HG03469 (cell line): ENCODE results near the gene KRTAP12-2.
"Not testable (repeated sequence)": the region's sequence is repeated elsewhere in the genome, so short reads cannot be mapped to it uniquely, and the experiment has no call there.

ENCODE experiments used
- ATAC-seq: cut with Tn5 transposase; IDR thresholded peaks from one replicate; pipeline ENCODE4 v1.9.1; 2021; ENCODE audit warnings: mild to moderate bottlenecking, moderate library complexity, moderate number of reproducible peaks; ENCODE audit not compliant: unreplicated experiment

KRTAP12-2 gene

DNA sequence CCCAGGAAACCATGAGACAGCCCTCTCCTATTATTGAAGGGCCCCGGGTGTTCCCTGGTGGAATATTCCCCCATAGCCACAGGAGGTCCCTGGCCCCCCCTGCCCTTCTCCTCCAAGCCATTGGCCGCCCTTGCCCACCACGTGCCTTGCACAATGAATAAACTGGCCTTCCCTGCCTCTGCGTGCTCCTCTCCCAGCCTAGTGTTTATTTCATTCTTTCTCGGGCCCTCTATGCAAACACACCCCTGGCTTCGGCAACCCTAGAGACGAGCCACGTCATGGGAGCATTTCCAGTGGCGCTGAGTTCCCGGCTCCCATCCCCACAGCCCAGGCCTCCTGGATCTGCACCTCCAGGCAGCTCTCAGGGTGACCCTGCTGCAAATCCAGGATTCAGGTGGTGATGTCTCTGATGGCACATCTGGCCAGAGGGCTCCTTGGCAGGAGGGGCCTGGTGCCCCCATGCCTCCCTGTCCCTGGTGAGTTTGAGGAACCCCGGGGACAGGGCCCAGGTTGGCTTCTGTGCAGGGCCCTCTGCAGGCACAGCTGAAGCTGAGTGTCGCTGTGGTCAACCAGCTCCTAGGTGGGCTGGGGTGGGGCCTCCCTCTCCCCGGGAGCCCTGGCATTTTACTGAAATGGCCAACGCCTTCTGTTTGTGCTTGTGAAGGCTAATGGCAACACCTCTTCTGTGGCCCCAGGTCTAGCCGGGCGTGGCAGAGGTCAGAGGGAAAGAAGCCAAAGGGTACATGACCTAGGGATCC lies 36.4 kb upstream of the KRTAP12-2 start:
- ATAC-seq, result no peak

DNA sequence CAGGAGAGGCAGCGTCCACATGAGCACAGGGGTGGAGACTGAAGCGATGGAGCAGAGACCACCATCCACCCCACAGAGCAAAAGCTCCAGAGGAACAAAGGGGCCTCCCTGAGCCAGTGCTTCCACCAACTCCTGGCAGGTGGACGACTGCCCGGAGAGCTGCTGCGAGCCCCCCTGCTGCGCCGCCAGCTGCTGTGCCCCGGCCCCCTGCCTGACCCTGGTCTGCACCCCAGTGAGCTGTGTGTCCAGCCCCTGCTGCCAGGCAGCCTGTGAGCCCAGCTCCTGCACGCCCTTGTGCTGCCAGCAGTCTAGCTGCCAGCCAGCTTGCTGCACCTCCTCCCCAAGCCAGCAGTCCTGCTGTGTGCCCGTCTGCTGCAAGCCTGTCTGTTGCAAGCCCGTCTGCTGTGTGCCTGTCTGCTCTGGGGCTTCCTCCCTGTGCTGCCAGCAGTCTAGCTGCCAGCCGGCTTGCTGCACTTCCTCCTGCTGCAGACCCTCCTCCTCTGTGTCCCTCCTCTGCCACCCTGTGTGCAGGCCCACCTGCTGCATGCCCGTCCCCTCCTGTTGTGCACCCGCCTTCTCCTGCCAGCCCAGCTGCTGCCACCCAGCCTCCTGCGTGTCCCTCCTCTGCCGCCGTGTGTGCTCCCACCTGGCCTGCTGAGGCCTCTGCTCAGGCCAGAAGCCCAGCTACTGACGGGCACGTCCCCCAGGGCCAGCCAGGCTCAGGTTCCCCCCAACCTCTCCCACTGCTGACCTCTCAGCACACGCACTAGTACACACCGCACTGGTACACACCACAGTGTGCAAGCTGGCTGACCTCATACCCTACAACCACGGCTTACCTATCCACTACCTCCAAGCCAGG lies 35.6 kb upstream of the KRTAP12-2 start:
- no peak for ATAC-seq

DNA sequence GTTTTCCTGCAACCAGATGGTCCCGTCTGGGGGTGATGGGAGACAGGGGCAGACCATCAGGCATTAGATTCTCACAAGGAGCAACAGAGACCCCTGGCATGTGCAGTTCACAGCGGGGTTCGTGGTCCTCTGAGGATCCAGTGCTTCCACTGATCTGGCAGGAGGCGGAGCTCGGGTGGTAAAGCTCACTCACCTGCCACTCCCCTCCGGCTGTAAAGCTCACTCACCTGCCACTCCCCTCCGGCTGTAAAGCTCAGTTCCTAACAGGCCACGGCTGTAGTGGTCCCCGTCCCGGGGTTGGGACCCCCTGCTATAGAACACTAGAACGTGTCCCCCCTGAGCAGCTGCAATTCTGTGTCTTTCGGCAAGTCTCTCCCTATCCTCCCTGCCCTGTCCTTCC lies 34.8 kb upstream of the KRTAP12-2 start:
- ATAC-seq, result no peak

DNA sequence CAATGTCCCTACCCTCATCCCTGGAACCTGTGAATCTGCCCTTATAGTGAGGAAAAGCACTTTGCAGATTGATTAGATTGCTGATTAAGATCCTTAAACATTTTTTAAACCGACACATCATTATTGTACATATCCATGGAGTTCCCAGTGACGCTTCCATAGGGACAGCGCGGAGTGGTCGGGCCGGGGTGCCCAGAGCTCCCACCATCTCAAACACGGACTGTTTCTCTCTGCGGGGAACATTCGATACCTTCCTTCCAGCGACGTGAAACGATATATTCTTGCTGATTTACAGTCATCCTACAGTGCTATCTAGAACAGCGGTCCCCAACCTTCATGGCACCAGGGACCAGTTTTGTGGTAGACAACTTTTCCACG lies 34.3 kb upstream of the KRTAP12-2 start:
- no peak for ATAC-seq

DNA sequence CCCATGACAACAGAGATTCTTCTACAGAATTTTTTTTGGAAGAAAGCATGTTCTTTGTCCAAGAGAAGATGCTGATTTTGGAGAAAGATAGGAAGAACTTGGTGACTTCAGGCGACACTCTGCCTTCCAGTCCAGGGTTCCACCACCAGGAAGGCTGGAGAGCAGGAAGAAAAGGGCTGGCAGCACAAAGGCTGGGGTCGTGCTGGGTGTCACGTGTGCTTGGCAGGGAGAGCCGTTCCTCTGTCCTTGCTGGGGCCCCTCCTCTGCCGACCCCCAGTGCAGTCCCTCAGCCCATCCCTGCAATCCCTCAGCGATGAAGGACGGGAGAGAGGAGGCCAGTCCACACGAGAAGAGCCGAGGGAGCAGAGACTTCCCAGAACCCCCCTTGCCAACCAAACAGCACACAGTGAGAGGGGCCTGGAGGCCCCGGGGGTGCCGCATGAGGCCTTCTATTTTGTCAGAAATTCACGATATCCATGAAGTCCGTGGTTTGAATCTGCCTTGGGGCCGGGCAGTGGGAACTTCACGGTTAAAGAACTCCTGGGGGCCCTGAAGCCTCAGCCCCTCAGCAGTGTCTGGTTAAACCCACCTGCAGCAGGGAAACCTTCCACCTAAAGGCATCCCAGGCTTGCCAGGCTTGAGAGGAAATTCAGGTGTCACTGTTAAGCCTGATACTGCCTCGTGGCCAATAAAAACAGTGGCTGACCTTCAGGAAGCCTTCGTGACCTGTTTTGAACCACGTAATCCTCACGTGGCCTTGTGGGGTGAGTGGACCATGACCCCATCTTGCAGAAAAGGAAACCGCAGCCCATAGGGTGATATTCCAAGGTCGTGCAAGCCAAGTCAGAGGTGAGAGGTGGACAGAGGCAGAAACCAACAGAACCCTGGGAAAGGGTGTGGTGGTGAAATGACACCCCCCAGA lies 33.6 kb upstream of the KRTAP12-2 start:
- no peak for ATAC-seq

DNA sequence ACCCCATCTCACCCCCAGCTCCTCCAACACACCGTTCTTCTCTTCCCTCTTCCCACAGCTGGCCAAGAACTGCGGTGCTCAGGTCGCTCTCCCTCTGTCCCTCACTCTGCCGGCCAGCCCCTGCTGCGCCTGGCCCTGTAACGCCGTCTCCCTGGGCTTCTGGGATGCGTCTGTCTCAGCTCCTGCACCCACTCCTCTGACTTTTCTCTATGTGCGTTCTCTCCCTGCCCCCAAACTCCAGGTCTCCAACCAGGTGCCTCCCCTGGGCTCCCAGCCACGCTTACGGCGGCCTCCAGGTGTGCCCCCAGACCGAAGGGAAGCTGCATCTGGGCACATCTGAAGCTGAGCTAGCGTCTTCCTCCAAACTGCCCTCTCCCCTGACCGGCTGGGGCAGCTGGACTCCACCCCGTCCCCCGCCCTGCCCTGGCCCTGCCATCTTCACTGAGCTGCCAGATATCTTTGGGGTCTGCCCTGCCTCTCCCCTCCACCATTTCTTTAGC lies 32.8 kb upstream of the KRTAP12-2 start:
- no peak for ATAC-seq

DNA sequence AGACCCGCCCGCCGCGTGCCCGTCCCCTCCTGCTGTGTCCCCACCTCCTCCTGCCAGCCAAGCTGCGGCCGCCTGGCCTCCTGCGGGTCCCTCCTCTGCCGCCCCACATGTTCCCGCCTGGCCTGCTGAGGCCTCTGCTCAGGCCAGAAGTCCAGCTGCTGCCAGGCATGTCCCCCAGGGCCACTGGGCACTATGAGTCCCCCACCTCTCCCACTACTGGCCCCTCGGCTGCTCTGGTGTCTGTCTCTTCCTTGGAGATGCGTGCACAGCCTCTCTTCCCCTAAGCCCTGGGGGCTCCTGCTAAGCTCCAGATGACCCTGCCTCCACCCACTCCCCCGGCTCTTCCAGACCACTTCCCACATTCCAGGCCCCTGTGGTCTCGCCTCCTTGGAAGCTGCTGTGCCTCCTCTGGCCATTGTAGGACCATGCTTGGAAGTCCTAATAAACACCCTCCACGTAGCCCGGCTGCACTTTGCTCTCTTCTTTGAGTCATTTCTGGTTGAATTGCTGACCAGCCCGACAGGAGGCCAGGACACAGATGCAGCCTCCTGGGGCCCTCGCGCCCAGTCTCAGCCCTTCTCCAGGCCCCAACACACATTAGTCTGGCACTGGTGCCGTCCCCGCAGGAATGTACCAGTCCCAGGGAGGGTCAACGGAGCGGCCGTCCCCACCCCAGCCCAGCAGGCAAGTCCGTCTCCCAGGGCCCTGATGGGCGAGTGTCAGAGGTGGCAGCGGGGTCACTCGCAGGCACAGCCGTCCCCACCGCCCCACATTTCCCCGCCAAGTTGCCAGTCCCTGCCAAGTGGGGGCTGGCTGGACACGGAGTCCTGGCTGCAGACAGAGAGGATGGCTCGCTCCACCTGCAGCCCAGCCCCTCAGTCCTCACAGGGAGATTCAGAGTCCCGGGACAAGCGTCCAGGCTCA lies 31.3 kb upstream of the KRTAP12-2 start:
- no peak for ATAC-seq

DNA sequence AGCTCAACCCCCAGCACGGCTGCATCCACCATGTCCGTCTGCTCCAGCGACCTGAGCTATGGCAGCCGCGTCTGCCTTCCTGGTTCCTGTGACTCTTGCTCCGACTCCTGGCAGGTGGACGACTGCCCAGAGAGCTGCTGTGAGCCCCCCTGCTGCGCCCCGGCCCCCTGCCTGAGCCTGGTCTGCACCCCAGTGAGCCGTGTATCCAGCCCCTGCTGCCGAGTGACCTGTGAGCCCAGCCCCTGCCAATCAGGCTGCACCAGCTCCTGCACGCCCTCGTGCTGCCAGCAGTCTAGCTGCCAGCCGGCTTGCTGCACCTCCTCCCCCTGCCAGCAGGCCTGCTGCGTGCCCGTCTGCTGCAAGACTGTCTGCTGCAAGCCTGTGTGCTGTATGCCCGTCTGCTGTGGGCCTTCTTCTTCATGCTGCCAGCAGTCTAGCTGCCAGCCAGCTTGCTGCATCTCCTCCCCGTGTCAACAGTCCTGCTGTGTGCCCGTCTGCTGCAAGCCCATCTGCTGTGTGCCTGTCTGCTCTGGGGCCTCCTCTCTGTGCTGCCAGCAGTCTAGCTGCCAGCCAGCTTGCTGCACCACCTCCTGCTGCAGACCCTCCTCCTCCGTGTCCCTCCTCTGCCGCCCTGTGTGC lies 30.6 kb upstream of the KRTAP12-2 start, which contains the start of gene KRTAP10-12:
Gene KRTAP10-12 (plus strand): TSS at position 1 of the 639 bp plus-strand sequence. CDS start 30 bp downstream, at position 31.
- not testable (repeated sequence) for ATAC-seq

DNA sequence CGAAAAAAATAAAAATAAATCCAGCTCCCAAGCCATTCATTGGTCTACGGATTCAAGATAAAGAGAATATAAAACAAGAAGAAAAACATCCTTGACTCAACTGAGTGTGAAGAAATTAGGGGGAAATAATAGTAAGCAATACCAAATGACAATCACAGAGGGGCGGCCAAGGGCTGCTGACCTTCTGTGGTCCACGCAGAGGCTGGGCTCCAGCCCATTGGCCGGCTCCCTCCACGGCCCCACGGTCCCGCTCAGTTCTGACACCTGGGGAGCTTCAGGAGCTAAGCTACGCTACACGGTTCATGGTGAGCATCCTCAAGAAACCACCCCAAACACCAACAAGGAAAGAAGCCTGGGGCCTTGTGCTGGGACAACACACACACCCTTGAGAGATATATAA lies 29.8 kb upstream of the KRTAP12-2 start:
- ATAC-seq, result no peak

DNA sequence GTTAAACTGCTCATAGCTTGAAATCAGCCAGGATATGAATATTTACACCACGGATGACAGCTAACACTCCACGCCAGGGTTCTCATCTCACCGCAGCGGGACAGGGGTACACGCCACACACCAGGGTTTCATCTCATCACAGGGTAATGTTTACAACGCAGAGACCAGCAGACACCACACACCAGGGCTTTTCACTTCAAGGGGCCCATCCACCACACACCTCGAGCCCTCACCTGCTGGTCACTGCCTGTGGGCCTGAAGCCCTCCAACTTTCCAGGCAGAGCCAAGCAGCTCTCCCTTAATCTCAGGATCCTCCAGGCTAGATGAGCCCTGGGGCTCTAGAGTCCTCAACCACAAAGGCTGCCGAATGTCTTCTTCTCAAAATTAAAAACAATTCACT lies 28.9 kb upstream of the KRTAP12-2 start:
- ATAC-seq, result no peak

DNA sequence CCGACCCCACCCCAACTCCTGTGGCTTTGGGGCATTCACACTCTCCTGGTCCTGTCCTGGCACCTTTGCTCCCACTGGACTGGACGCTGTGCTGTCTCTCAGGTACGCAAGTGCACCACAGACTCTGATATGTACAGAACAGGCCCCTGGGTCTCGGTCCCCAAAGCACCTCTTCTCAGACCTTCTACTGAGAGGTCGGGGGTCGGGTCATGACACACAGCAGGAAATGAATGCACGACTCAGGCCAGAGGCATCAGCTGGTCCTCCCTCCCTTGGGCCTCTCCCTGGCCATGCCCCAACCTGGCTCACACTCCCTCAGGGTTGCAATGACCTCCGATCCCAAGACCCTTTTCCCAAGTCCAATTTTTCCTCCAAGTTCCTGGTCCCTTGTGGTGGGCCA lies 28.5 kb upstream of the KRTAP12-2 start:
- no peak for ATAC-seq

DNA sequence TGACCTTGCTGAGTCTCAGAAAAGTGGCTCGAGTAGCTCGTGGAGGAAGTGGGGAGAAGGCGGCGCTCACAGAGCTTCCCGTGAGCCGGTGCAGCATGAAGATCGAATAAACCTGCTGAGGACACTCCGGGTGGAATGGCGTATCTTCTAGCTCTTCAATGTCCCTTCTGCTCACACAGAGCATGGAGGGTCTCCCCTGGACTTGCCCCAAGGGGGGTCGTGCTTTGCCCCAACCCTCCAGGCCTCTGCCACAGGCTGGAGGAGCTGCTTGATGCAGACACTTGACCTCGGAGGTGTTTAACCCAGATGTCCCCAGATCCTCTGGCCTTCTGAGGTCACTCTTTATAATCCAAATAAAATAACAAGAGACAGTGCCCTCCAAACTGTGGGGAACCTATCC lies 28.0 kb upstream of the KRTAP12-2 start:
- no peak for ATAC-seq

DNA sequence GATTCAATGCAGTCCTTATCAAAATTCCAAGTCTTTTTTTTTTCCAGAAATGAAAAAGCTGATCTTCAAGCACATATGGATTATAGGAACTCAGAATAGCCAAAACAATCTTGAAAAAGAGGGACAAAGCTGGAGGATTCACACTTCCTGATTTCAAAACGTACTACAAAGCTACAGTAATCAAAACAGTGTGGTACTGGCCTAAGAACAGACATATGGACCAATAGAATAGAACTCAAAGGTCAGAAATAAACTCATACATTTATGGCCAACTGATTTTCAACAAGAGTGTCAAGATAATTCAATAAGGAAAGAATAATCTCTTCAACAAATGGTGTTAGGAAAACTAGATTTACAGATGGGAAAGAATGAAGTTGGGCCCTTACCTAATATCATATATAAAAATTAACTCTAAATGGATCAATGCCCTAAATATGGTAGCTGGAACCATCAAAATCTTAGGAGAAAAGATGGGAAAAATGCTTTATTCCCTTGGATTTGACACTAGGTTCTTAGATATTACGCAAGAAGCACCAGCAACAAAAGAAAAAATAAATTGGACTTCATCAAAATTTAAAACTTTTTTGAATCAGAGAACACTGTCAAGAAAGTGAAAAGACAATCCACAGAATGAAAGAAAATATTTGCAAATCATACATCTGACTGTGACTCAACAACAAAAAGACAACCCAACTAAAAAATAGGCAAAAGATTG lies 26.2 kb upstream of the KRTAP12-2 start:
- ATAC-seq, result no peak

DNA sequence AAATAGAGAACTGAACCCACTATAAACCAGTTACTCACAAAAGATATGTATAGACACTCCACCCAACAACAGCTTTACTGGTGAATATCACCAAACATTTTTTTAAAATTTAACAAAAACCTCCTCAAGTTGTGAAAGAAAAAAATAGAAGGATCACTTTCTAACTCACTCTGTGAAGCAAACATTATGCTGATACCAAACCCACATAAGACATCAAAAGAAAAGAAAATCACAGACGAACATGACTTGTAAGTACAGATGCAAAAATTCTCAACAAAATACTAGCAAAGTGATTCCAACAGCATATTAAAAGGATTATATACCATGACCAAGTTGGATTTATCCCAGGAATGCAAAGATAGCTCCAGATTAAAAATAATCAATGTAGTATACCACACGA lies 25.0 kb upstream of the KRTAP12-2 start:
- ATAC-seq, result no peak

DNA sequence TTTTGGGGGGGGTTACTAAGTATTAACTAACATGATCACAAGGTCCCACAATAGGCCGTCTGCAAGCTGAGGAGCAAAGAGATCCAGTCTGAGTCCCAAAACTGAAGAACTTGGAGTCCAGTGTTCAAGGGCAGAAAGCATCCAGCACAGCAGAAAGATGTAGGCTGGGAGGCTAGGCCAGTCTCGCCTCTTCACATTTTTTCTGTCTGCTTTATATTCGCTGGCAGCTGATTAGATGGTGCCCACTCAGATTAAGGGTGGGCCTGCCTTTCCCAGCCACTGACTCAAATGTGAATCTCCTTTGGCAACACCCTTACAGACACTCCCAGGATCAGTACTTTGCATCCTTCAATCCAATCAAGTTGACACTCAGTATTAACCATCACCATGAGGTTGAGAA lies 23.0 kb upstream of the KRTAP12-2 start:
- not testable (repeated sequence) for ATAC-seq

DNA sequence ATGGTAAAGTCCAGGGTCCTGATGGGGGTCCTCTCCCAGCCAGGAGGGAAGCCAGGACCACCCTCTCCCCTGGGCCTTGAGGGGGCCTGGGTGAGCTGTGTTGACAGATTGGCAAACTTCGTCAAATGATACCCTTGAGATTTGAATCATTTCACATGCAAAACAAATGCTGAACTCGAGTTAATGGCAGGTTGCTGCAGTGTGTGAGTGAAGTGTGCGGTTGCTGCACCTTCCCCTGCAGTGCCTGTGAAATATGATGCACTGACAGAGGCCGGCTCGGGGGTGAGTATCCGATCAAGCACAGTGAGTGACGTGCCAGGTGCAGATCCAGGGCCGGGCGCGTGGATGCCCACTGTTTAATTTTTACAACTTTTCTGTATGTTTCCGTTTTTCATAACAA lies 20.9 kb upstream of the KRTAP12-2 start:
- ATAC-seq, result no peak

DNA sequence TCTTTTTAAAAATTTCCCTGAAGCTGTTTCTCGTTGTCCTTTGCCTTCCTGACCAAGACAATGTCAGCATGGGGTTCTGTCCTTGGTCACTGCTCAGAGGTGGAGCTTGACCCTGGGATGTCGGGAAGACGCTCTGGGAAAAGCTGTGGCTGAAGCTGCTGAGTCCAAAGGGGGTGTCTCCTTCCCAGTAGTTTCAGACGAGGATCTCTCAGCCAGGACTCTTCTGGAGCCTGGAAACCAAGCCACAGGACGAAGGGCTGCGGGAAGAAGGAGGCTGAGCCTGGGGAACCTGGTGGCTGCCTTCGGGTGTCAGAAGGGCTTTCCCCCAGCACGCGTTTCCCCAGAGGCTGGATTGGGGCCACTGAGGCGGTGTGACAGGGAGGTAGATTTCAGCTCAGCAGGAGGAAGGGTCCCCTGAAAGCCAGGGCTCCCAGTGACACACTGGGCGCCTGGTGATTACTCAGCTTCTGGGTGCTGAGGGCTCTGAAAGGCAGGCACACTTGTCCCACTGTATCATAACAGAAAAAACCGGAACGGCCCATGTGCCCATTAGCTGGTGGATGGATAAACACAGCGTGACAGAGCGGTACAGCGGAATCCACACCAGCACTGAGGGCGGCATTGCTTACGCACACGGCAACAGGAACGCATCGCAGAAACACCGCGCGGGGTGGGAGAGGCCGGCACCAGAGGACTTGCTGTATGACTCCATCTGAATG lies 20.3 kb upstream of the KRTAP12-2 start:
- ATAC-seq, result no peak
